Nephron (organoid): Measurements from ENCODE around the gene MRPL36.

Experiments used
- H3K27ac Mint-ChIP-seq, 3 experiments: 2 replicates each; pipeline ENCODE4 v1.8.0; 2020; ENCODE audit warnings: mixed read lengths in 3 of 3, mild to moderate bottlenecking in 2 of 3, moderate library complexity in 1 of 3
- H3K27me3 Mint-ChIP-seq: 2 replicates; pipeline ENCODE4 v1.8.0; 2021; ENCODE audit warnings: low read depth, mild to moderate bottlenecking, moderate library complexity, mixed read lengths
- H3K36me3 Mint-ChIP-seq: 2 replicates; pipeline ENCODE4 v1.8.0; 2020; ENCODE audit warnings: low read depth, mixed read lengths
- H3K4me1 Mint-ChIP-seq: 2 replicates; pipeline ENCODE4 v1.8.0; 2020; ENCODE audit warnings: mixed read lengths
- H3K4me3 Mint-ChIP-seq, 3 experiments: 2 replicates each; pipeline ENCODE4 v1.8.0; 2020; ENCODE audit warnings: mild to moderate bottlenecking in 3 of 3, mixed read lengths in 3 of 3, moderate library complexity in 2 of 3
- H3K9me3 Mint-ChIP-seq: 2 replicates; pipeline ENCODE4 v1.8.0; 2020; ENCODE audit warnings: mixed read lengths
- CTCF ChIP-seq, 3 experiments: fragments of 200-600 bp; sonication (generic); IDR thresholded peaks; one replicate each; pipeline ENCODE4 v1.5.0; 2021; ENCODE audit warnings: antibody characterized with exemption in 3 of 3; ENCODE audit not compliant: unreplicated experiment in 3 of 3

The MRPL36 gene

GRCh38 chr5:1769752-1770442, 29.7 kb downstream of the MRPL36 start:
- Mint-ChIP-seq H3K4me1 (peaks cover 1% of the 10 kb centered on the region), H3K36me3 (no peaks in the 10 kb centered on the region), H3K9me3 (peaks cover 3% of the 10 kb centered on the region), H3K4me3 (no peak overlapping the region), H3K27ac (no peak overlapping the region), H3K27me3 (peaks cover 33% of the 10 kb centered on the region)
- TF ChIP-seq CTCF (IDR thresholded peaks at IDR 0.05; ENCODE audit: unreplicated experiment in 3 of 3), result no peak

- TF ChIP-seq CTCF (IDR thresholded peaks at IDR 0.05; ENCODE audit: unreplicated experiment in 3 of 3), result no peak
- Mint-ChIP-seq H3K4me3 (no peak overlapping the region), H3K9me3 (peaks cover 3% of the 10 kb centered on the region), H3K4me1 (peaks cover 6% of the 10 kb centered on the region), H3K27ac (no peak overlapping the region), H3K27me3 (peaks cover 39% of the 10 kb centered on the region), H3K36me3 (no peaks in the 10 kb centered on the region)
Observed at GRCh38 chr5:1769017-1769640, 30.5 kb downstream of the MRPL36 start.

GRCh38 chr5:1768283-1769000, 31.2 kb downstream of the MRPL36 start:
- no peaks in the 10 kb centered on the region for H3K36me3 Mint-ChIP-seq
- H3K4me3 Mint-ChIP-seq, result no peak overlapping the region
- peaks cover 12% of the 10 kb centered on the region for H3K4me1 Mint-ChIP-seq
- H3K27me3 Mint-ChIP-seq, result peaks cover 46% of the 10 kb centered on the region
- H3K9me3 Mint-ChIP-seq, result peaks cover 3% of the 10 kb centered on the region
- H3K27ac Mint-ChIP-seq, result no peak overlapping the region
- TF ChIP-seq CTCF (IDR thresholded peaks at IDR 0.05; ENCODE audit: unreplicated experiment in 3 of 3), result no peak

GRCh38 chr5:1767524-1768282, 31.9 kb downstream of the MRPL36 start:
- H3K36me3 Mint-ChIP-seq, result no peaks in the 10 kb centered on the region

GRCh38 chr5:1765880-1766235, 33.8 kb downstream of the MRPL36 start:
- Mint-ChIP-seq H3K4me3 (no peak overlapping the region), H3K4me1 (peaks cover 12% of the 10 kb centered on the region), H3K27me3 (peaks cover 46% of the 10 kb centered on the region), H3K36me3 (no peaks in the 10 kb centered on the region), H3K27ac (no peak overlapping the region), H3K9me3 (no peaks in the 10 kb centered on the region)
- no peak for TF ChIP-seq CTCF (IDR thresholded peaks at IDR 0.05; ENCODE audit: unreplicated experiment in 3 of 3)

More at GRCh38 chr5:1767524-1768282, 31.9 kb downstream of the MRPL36 start:
- no peak overlapping the region for H3K27ac Mint-ChIP-seq
- peaks cover 2% of the 10 kb centered on the region for H3K9me3 Mint-ChIP-seq
- H3K4me3 Mint-ChIP-seq, result no peak overlapping the region
- TF ChIP-seq CTCF (IDR thresholded peaks at IDR 0.05; ENCODE audit: unreplicated experiment in 3 of 3), result no peak
- peaks cover 49% of the 10 kb centered on the region for H3K27me3 Mint-ChIP-seq
- peaks cover 12% of the 10 kb centered on the region for H3K4me1 Mint-ChIP-seq
